22Rv1 (cell line): Measurements from ENCODE around the gene SLC7A1.

ENCODE experiments used
- H3K27ac ChIP-seq: fragments of 450-650 bp; 2 replicates; pipeline ENCODE4 v1.5.1; 2017
- ZFX ChIP-seq: fragments of 450-650 bp; IDR thresholded peaks from 2 replicates; pipeline ENCODE4 v1.6.1; 2017; ENCODE audit warnings: antibody characterized with exemption, borderline replicate concordance
- TF ChIP-seq, protein P1 (sequence below): fragments of 450-650 bp; IDR thresholded peaks from 2 replicates; pipeline ENCODE4 v1.5.1; 2017; ENCODE audit warnings: mild to moderate bottlenecking

SLC7A1 gene

DNA sequence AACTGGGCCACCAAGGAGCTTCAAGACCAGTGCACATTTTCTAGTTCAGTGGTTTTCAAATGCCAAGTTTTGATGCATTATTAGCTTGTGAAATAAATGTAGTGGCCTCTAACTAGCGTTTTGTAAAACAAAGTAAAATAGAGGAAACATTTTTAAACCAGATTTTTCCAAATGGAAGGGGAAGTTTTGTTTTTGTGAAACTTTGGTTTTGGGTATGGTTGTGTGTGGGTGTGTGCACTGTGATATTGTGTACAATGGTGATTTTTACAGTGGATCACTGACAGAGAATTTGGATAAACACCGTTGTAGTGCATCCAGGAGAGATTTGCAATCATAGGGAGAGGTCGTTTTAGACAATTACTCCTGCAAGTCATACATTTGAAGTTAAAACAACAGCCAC is 108.9 kb downstream of the SLC7A1 start:
- H3K27ac ChIP-seq = no peak overlapping the region
- TF ChIP-seq ZFX = no peak
- TF ChIP-seq, protein P1, sequence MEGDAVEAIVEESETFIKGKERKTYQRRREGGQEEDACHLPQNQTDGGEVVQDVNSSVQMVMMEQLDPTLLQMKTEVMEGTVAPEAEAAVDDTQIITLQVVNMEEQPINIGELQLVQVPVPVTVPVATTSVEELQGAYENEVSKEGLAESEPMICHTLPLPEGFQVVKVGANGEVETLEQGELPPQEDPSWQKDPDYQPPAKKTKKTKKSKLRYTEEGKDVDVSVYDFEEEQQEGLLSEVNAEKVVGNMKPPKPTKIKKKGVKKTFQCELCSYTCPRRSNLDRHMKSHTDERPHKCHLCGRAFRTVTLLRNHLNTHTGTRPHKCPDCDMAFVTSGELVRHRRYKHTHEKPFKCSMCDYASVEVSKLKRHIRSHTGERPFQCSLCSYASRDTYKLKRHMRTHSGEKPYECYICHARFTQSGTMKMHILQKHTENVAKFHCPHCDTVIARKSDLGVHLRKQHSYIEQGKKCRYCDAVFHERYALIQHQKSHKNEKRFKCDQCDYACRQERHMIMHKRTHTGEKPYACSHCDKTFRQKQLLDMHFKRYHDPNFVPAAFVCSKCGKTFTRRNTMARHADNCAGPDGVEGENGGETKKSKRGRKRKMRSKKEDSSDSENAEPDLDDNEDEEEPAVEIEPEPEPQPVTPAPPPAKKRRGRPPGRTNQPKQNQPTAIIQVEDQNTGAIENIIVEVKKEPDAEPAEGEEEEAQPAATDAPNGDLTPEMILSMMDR = no peak

DNA sequence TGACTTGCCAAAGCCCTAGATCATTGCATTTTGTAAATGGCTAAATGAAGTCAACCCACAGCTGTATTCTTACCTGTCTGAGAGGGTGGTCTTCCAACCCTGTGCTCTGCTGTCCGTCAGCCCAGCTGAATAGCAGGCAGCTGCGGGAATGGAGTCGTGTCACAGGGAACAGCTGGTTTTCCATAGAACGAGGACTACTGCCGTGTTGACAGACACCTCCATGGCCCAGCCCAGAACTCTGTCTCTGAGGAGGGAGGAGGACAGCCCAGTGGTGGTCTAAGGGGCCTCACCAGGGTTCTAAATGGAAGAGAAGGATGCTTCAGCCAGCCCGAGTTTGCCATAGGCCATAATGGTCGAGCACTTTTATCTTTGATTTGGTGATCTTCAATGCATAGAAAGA is 110.7 kb downstream of the SLC7A1 start:
- TF ChIP-seq, protein P1 = no peak
- no peak for TF ChIP-seq ZFX
- no peak overlapping the region for H3K27ac ChIP-seq

DNA sequence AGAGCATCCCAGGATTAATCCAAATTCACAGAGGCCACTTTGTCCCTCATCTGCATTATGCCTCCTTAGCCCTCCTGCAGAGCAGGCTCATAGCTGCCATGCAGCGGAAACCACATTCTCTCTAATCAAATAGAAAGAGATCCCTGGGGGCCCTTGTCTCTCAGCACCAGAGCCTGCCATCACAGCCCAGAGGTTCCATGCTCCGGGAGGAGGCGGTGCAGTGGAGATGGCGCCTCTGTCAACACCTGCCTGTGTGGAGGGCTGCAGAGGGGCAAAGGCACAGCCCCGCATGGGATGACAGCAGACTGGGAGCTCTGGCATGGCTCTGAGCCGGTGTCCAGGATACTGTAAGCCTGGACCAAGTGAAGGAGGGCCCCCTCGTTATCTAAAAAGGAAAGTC is 111.3 kb downstream of the SLC7A1 start:
- H3K27ac ChIP-seq = no peak overlapping the region
- TF ChIP-seq, protein P1 = no peak
- TF ChIP-seq ZFX = no peak

DNA sequence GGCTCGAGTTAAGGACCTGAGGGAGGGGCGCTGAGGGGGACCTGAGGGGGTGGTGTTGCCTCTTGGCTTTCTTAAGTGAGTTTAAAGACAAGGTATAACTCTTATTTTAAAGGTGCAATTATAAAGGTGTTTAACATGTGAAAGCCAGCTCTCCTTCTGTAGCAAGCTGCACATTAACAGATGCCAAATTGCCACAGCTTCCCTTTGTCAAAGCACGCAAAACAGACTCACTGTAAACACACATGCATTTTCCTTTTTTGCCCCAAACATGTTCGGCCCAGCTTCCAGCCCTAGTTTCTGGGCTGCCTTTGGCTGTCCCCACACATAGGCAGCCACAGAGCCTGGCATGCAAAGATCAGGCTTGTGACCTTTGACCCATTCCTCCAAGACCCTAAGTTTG is 111.9 kb downstream of the SLC7A1 start:
- no peak overlapping the region for H3K27ac ChIP-seq

DNA sequence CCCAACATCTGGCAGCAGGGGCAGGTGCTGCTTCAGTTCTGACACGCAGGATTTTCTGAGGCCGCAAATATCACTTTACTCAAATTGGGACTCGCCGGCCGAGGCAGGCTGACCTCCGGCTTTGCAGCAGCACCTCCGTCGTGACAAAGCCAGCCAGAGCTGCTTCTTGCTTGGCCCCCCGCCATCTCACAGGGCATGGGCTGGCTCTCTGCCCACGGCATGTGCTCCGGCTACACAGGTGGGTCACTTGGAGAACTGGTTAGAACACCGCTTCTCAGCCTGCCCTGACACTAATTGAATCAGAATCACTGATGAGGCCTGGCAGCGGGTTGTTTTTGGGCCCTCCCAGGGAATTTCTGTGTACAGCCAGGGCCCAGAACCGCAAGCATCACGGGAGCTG is 112.3 kb downstream of the SLC7A1 start:
- TF ChIP-seq, protein P1 = no peak
- TF ChIP-seq ZFX = no peak
- no peak overlapping the region for H3K27ac ChIP-seq

More for the DNA sequence above, 111.9 kb downstream of the SLC7A1 start:
- no peak for TF ChIP-seq ZFX

DNA sequence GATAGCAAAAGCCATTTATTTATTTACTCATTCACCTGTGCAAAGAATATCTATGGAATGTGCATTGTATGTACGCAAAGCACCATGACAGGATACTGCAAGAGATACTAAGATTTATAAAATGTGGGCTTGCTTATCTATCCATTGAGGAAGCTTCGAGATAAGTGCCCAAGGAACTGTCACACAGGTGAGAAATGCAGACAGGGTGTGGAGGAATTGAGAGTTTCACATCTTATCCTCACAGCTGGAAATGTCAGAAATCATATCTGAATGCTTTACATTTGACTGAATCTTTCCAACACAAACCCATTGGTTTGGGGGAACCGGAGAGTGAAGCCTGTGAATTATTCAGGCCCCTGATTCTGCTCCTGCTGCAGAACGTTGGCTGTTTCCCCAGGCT is 113.0 kb downstream of the SLC7A1 start:
- no peak for TF ChIP-seq ZFX
- TF ChIP-seq, protein P1 = no peak
- no peak overlapping the region for H3K27ac ChIP-seq

DNA sequence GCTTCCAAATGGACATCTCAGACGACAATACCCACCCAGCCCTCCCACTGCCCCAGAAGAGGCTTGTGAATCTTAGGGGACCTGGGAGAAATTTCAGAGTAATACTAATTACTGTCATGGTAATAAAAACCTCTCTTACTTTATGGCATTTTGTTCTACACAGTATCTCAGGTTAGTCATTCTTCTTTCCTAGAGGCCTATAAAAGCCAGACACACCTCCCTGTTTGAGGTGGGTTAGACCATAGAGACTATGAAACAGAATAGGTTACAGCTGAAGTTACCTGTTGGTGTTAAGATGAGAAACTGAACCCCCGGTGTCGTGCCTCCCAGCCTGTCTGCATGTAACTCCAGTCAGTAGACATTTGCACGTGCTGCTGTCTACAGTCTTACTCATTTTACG is 113.9 kb downstream of the SLC7A1 start:
- TF ChIP-seq ZFX = no peak
- TF ChIP-seq, protein P1 = no peak
- no peak overlapping the region for H3K27ac ChIP-seq

DNA sequence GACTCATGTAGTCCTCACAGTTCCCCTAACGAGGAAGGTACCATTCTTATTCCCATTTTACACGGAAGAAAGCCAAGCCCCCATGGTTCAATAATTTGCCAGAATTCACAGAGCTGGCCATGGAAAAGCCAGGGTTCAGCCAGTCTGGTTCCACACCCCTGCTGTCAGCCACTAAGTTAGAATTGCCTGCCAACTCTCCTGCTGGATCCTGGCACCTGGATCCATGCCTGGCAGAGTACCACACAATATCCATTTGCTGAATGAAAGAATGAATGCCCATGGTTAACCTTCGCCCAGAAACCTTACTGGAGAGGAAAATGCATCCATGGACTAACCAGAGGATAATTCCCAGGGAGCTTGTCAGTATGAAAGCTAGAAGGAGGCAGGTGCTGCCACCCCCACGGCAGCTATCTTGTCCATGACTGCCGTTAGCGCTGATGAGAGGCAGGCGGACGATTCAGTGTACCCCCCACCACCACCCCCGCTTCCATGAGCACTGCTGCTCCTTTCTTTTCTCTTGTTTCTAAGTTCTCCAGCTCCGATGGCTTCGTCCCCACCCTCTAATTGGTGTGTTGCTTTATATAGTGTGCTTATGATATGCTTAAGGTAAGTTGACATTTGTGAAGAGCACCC is 114.5 kb downstream of the SLC7A1 start:
- TF ChIP-seq, protein P1 = no peak
- no peak for TF ChIP-seq ZFX
- no peak overlapping the region for H3K27ac ChIP-seq
